ENCODE results near the gene PRPF38A.

PRPF38A gene

DNA sequence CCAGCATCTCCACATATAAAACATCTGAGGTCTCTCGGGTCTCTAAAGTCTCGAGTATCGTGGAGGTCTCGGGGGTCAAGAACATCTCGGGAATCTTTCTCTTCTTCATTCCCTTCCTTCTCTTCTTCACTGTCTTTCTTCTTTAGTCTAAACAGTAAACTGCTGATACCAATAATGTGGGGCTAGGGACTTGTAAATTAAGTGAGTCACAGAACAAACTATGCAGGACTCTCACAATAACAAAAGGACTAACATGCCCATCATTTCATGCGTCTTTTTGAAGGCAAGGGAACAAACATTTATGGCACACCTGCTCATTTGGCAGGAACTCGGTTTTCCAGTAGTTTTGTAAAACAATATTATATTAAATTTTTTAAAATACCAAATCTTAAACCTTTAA lies 32.4 kb downstream of the PRPF38A start:
- TF ChIP-seq, protein P1, sequence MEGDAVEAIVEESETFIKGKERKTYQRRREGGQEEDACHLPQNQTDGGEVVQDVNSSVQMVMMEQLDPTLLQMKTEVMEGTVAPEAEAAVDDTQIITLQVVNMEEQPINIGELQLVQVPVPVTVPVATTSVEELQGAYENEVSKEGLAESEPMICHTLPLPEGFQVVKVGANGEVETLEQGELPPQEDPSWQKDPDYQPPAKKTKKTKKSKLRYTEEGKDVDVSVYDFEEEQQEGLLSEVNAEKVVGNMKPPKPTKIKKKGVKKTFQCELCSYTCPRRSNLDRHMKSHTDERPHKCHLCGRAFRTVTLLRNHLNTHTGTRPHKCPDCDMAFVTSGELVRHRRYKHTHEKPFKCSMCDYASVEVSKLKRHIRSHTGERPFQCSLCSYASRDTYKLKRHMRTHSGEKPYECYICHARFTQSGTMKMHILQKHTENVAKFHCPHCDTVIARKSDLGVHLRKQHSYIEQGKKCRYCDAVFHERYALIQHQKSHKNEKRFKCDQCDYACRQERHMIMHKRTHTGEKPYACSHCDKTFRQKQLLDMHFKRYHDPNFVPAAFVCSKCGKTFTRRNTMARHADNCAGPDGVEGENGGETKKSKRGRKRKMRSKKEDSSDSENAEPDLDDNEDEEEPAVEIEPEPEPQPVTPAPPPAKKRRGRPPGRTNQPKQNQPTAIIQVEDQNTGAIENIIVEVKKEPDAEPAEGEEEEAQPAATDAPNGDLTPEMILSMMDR (conservative IDR thresholded peaks at IDR 0.05; ENCODE audit: low read depth): no peak
- ChIA-PET CTCF (no interaction called here), POLR2A (ENCODE audit: low non-redundant PET) (no interaction called here)
- H3K27ac ChIP-seq: no peak overlapping the region
- no peak for DNase-seq (ENCODE audit: low spot score)

GRCh38 chr1:52439976-52440375 lies 35.6 kb downstream of the PRPF38A start:
- CTCF ChIA-PET: no interaction called here
- POLR2A ChIA-PET (ENCODE audit: low non-redundant PET): interaction anchor here (0.6 kb wide), 1 partner anchor 35 kb away, joined by 3 read pairs; no protein-coding TSS in a partner anchor
- DNase-seq (ENCODE audit: low spot score): no peak
- TF ChIP-seq, protein P1 (conservative IDR thresholded peaks at IDR 0.05; ENCODE audit: low read depth): no peak
- no peak overlapping the region for H3K27ac ChIP-seq

DNA sequence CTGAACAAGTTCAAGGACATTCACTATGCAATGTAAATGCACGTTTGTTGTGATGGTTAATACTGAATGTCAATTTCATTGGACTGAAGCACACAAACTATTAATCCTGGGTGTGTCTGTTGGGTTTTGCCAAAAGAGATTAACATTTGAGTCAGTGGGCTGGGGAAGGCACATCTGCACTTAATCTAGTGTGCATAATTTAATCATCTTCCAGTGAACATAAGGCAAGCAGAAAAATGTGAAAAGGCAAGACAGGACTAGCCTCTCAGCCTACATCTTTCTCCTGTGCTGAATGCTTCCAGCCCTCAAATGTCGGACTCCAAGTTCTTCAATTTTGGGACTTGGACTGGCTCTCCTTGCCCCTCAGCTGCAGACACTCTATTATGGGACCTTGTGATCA lies 40.1 kb downstream of the PRPF38A start:
- DNase-seq (ENCODE audit: low spot score): no peak
- CTCF ChIA-PET: no interaction called here
- POLR2A ChIA-PET (ENCODE audit: low non-redundant PET): no interaction called here
- TF ChIP-seq, protein P1 (conservative IDR thresholded peaks at IDR 0.05; ENCODE audit: low read depth): no peak
- no peak overlapping the region for H3K27ac ChIP-seq

- no peak for DNase-seq (ENCODE audit: low spot score)
- ChIA-PET POLR2A (ENCODE audit: low non-redundant PET) (no interaction called here), CTCF (interaction anchor here (0.8 kb wide), 1 partner anchor 241 kb away, joined by 8 read pairs; no protein-coding TSS in a partner anchor)
- TF ChIP-seq, protein P1 (conservative IDR thresholded peaks at IDR 0.05; ENCODE audit: low read depth): no peak
- no peak overlapping the region for H3K27ac ChIP-seq
Observed at GRCh38 chr1:52454127-52454526, 49.7 kb downstream of the PRPF38A start.

GRCh38 chr1:52454779-52455178 lies 50.4 kb downstream of the PRPF38A start:
- TF ChIP-seq, protein P1 (conservative IDR thresholded peaks at IDR 0.05; ENCODE audit: low read depth): no peak
- POLR2A ChIA-PET (ENCODE audit: low non-redundant PET): no interaction called here
- CTCF ChIA-PET: interaction anchor here (0.6 kb wide), 1 partner anchor 104 kb away, joined by 3 read pairs; no protein-coding TSS in a partner anchor
- no peak overlapping the region for H3K27ac ChIP-seq
- no peak for DNase-seq (ENCODE audit: low spot score)

GRCh38 chr1:52455686-52456085 lies 51.3 kb downstream of the PRPF38A start:
- no peak for DNase-seq (ENCODE audit: low spot score)
- CTCF ChIA-PET: no interaction called here
- POLR2A ChIA-PET (ENCODE audit: low non-redundant PET): no interaction called here

More at GRCh38 chr1:52455686-52456085, 51.3 kb downstream of the PRPF38A start:
- TF ChIP-seq, protein P1 (conservative IDR thresholded peaks at IDR 0.05; ENCODE audit: low read depth): no peak
- H3K27ac ChIP-seq: no peak overlapping the region
